ENCODE results near the gene RXFP1.

The RXFP1 gene

DNA sequence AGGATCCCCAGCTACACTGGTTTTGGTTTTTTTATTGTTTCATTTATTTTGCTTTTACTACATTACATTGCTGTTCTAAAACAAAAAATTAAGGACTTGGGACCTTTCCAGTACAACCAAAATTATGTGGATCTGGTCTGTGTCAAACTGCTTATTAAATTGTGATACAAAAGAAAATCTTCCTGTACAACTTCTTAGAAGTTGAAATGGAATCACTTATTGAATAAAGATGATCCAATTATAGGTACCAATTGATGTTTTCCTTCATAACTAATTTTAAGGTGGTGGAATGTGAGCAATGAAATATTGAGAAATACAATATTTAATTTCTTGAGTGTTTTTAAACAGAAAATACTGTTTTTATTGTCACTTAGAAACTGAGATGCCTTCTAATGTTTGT lies 82.7 kb downstream of the RXFP1 start:
- no peaks in the 10 kb centered on the region for H3K27me3 ChIP-seq (ENCODE audit: insufficient read depth, poor library complexity, severe bottlenecking)
- no peak for TF ChIP-seq CTCF (IDR thresholded peaks at IDR 0.05; ENCODE audit: poor library complexity, severe bottlenecking)
- DNase-seq (ENCODE audit: low spot score), result no peak
- ATAC-seq (ENCODE audit: low read depth), result no peak
- no peaks in the 10 kb centered on the region for H3K4me1 ChIP-seq (ENCODE audit: insufficient read depth, poor library complexity, severe bottlenecking)
- no peak overlapping the region for H3K4me3 ChIP-seq (ENCODE audit: severe bottlenecking)
- no peaks in the 10 kb centered on the region for H3K36me3 ChIP-seq (ENCODE audit: low read depth)
- H3K9me3 ChIP-seq (ENCODE audit: severe bottlenecking), result no peaks in the 10 kb centered on the region
- no peak overlapping the region for H3K27ac ChIP-seq (ENCODE audit: poor library complexity, severe bottlenecking)

- Histone ChIP-seq H3K27ac (ENCODE audit: poor library complexity, severe bottlenecking) (no peak overlapping the region), H3K9me3 (ENCODE audit: severe bottlenecking) (no peaks in the 10 kb centered on the region), H3K4me3 (ENCODE audit: severe bottlenecking) (no peak overlapping the region), H3K4me1 (ENCODE audit: insufficient read depth, poor library complexity, severe bottlenecking) (no peaks in the 10 kb centered on the region), H3K27me3 (ENCODE audit: insufficient read depth, poor library complexity, severe bottlenecking) (no peaks in the 10 kb centered on the region), H3K36me3 (ENCODE audit: low read depth) (no peaks in the 10 kb centered on the region)
- TF ChIP-seq CTCF (IDR thresholded peaks at IDR 0.05; ENCODE audit: poor library complexity, severe bottlenecking), result no peak
- DNase-seq (ENCODE audit: low spot score) (no peak), ATAC-seq (ENCODE audit: low read depth) (no peak)
These were observed 83.7 kb downstream of the RXFP1 start for GRCh38 chr4:158605393-158605792.

- no peak for ATAC-seq (ENCODE audit: low read depth)
- TF ChIP-seq CTCF (IDR thresholded peaks at IDR 0.05; ENCODE audit: poor library complexity, severe bottlenecking), result no peak
- Histone ChIP-seq H3K27me3 (ENCODE audit: insufficient read depth, poor library complexity, severe bottlenecking) (no peaks in the 10 kb centered on the region), H3K4me1 (ENCODE audit: insufficient read depth, poor library complexity, severe bottlenecking) (no peaks in the 10 kb centered on the region), H3K4me3 (ENCODE audit: severe bottlenecking) (no peak overlapping the region), H3K9me3 (ENCODE audit: severe bottlenecking) (no peaks in the 10 kb centered on the region), H3K36me3 (ENCODE audit: low read depth) (no peaks in the 10 kb centered on the region), H3K27ac (ENCODE audit: poor library complexity, severe bottlenecking) (no peak overlapping the region)
- DNase-seq (ENCODE audit: low spot score), result no peak
These were observed 85.3 kb downstream of the RXFP1 start for GRCh38 chr4:158606969-158607368.

DNA sequence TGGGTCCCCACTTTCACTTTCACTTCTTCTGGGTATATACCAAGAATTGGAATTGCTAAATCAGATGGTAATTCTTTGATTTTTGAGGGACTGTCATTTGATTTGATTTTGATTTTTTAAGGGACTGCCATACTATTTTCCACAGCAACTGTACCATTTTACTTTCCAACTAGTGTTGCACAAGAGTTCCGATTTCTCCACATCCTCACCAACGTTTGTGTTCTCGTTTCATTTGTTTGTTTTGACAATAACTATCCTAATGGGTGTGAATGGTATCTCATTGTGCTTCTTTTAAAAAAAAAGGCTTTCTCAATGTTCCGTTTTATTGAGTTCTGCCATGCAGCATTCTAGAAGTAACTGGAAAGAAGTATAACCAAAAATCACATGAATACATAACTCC lies 87.4 kb downstream of the RXFP1 start:
- TF ChIP-seq CTCF (IDR thresholded peaks at IDR 0.05; ENCODE audit: poor library complexity, severe bottlenecking), result no peak
- H3K36me3 ChIP-seq (ENCODE audit: low read depth), result no peaks in the 10 kb centered on the region
- H3K4me1 ChIP-seq (ENCODE audit: insufficient read depth, poor library complexity, severe bottlenecking), result no peaks in the 10 kb centered on the region
- H3K9me3 ChIP-seq (ENCODE audit: severe bottlenecking), result no peaks in the 10 kb centered on the region
- H3K4me3 ChIP-seq (ENCODE audit: severe bottlenecking), result no peak overlapping the region
- DNase-seq (ENCODE audit: low spot score), result no peak
- no peak for ATAC-seq (ENCODE audit: low read depth)
- no peaks in the 10 kb centered on the region for H3K27me3 ChIP-seq (ENCODE audit: insufficient read depth, poor library complexity, severe bottlenecking)
- no peak overlapping the region for H3K27ac ChIP-seq (ENCODE audit: poor library complexity, severe bottlenecking)

DNA sequence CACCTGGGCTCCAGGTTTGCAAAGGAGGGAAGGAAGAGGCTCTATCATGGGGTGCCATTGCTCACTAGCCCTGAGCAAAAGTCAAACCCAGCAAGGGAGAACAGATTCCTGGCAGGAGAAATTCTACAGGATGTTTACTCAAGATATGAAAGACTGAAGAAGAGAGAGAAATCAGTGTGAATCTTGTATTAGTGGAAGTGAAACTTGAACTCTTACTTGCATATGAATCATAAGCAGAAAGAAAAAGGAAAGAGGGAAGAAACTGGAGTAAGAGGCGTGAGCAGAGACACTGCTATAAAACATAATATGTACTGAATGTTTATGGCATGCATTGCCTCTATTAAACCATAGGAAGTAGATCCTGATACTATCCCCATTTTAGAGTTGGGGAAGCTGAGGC lies 89.1 kb downstream of the RXFP1 start:
- ATAC-seq (ENCODE audit: low read depth), result peak; percentile 54
- no peak for TF ChIP-seq CTCF (IDR thresholded peaks at IDR 0.05; ENCODE audit: poor library complexity, severe bottlenecking)
- H3K4me3 ChIP-seq (ENCODE audit: severe bottlenecking), result no peak overlapping the region
- H3K9me3 ChIP-seq (ENCODE audit: severe bottlenecking), result no peaks in the 10 kb centered on the region
- no peak for DNase-seq (ENCODE audit: low spot score)
- no peaks in the 10 kb centered on the region for H3K36me3 ChIP-seq (ENCODE audit: low read depth)
- no peak overlapping the region for H3K27ac ChIP-seq (ENCODE audit: poor library complexity, severe bottlenecking)
- H3K27me3 ChIP-seq (ENCODE audit: insufficient read depth, poor library complexity, severe bottlenecking), result no peaks in the 10 kb centered on the region
- H3K4me1 ChIP-seq (ENCODE audit: insufficient read depth, poor library complexity, severe bottlenecking), result no peaks in the 10 kb centered on the region

All from RWPE2 (cell line).